GM19372 (cell line): ENCODE measurements around the gene LITAF.

Experiments used
- ATAC-seq: cut with Tn5 transposase; IDR thresholded peaks from one replicate; pipeline ENCODE4 v1.9.1; 2021; ENCODE audit warnings: mild to moderate bottlenecking, low read depth, moderate library complexity; ENCODE audit not compliant: unreplicated experiment

The LITAF gene

GRCh38 chr16:11586856-11587642 is at the start of gene LITAF:
Gene LITAF (minus strand): TSS chr16:11586919. CDS start chr16:11556730, 30,189 bp downstream.
- ATAC-seq: peak; percentile 37

- ATAC-seq: no peak
These were observed 49.5 kb upstream of the LITAF start for GRCh38 chr16:11636172-11636721.

GRCh38 chr16:11635679-11636171 is 49.0 kb upstream of the LITAF start:
- no peak for ATAC-seq

GRCh38 chr16:11635113-11635652 is 48.5 kb upstream of the LITAF start:
- ATAC-seq: no peak

- ATAC-seq: no peak
These were observed 47.6 kb upstream of the LITAF start for GRCh38 chr16:11634312-11634711.

- ATAC-seq: no peak
These were observed 46.4 kb upstream of the LITAF start for GRCh38 chr16:11633113-11633512.

GRCh38 chr16:11632455-11632939 is 45.8 kb upstream of the LITAF start:
- ATAC-seq: no peak

GRCh38 chr16:11631214-11631613 is 44.5 kb upstream of the LITAF start:
- ATAC-seq: no peak

GRCh38 chr16:11630768-11631056 is 44.0 kb upstream of the LITAF start:
- no peak for ATAC-seq

GRCh38 chr16:11630046-11630767 is 43.5 kb upstream of the LITAF start:
- no peak for ATAC-seq

GRCh38 chr16:11629071-11630030 is 42.6 kb upstream of the LITAF start:
- no peak for ATAC-seq

- no peak for ATAC-seq
These were observed 41.2 kb upstream of the LITAF start for GRCh38 chr16:11627822-11628457.

- ATAC-seq: no peak
These were observed 40.6 kb upstream of the LITAF start for GRCh38 chr16:11627292-11627663.

GRCh38 chr16:11626657-11627291 is 40.1 kb upstream of the LITAF start:
- no peak for ATAC-seq

- ATAC-seq: no peak
These were observed 39.0 kb upstream of the LITAF start for GRCh38 chr16:11625769-11626168.

GRCh38 chr16:11624636-11625607 is 38.2 kb upstream of the LITAF start:
- ATAC-seq: no peak

- ATAC-seq: no peak
These were observed 37.5 kb upstream of the LITAF start for GRCh38 chr16:11624205-11624604.
